ENCODE measurements around the gene PNCK. TPM values are rescaled to one million over a fixed set of nuclear protein-coding genes. Genes with fewer than 3 reads are reported as not detected.

PNCK gene
- total and polyA plus RNA-seq, 9 donors, result 0.51 to 5.9 (median 1.3) TPM; not detected in 1

GRCh38 chrX:153668423-153669173 is 5.0 kb downstream of the PNCK start:
- Histone ChIP-seq H3K4me1 (ENCODE audit: insufficient read depth) (no peaks in the 10 kb centered on the region), H3K36me3 (no peaks in the 10 kb centered on the region), H3K4me3 (no peak overlapping the region), H3K9me3 (no peaks in the 10 kb centered on the region), H3K27ac (no peak overlapping the region), H3K27me3 (no peaks in the 10 kb centered on the region)
- DNase-seq, result no peak
- WGBS, 3 donors, result 82 to 86% (median 85%) methylated on average over 10 to 11 of the region's 11 CpGs
- TF ChIP-seq, protein P1, sequence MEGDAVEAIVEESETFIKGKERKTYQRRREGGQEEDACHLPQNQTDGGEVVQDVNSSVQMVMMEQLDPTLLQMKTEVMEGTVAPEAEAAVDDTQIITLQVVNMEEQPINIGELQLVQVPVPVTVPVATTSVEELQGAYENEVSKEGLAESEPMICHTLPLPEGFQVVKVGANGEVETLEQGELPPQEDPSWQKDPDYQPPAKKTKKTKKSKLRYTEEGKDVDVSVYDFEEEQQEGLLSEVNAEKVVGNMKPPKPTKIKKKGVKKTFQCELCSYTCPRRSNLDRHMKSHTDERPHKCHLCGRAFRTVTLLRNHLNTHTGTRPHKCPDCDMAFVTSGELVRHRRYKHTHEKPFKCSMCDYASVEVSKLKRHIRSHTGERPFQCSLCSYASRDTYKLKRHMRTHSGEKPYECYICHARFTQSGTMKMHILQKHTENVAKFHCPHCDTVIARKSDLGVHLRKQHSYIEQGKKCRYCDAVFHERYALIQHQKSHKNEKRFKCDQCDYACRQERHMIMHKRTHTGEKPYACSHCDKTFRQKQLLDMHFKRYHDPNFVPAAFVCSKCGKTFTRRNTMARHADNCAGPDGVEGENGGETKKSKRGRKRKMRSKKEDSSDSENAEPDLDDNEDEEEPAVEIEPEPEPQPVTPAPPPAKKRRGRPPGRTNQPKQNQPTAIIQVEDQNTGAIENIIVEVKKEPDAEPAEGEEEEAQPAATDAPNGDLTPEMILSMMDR (IDR thresholded peaks at IDR 0.05), result no peak
- TF ChIP-seq EP300 (IDR thresholded peaks at IDR 0.05) (no peak), POLR2A (IDR thresholded peaks at IDR 0.05) (no peak)
- intact Hi-C loops (cut with DNase I), result loop anchor here (5.0 to 10.0 kb wide), 5 partner anchors 56 to 124 kb away; no protein-coding TSS in a partner anchor

DNA sequence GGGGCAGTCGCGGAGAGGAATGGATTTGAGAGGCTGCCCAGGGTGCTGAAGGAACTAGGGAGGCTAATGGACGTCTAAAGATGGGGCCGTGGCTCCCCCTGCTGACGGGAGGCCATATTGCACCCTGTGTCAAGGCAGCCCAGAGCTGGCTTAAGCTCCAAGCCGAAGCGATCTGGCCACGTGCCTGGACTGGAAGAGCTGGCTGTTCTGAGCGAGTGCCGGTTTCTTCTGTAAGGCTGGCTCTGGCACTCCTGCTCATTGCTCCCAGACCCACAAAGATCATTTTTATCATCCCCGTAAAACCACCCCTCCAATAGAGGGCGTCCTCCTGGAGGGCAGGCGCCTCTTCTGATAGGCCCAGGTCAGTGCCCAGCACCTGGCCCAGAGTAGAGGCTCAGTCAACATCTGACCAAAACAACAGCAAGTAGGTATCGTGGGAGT is 5.6 kb downstream of the PNCK start:
- Histone ChIP-seq H3K27ac (no peak overlapping the region), H3K36me3 (no peaks in the 10 kb centered on the region), H3K4me3 (no peak overlapping the region), H3K27me3 (no peaks in the 10 kb centered on the region), H3K4me1 (ENCODE audit: insufficient read depth) (no peaks in the 10 kb centered on the region), H3K9me3 (no peaks in the 10 kb centered on the region)
- TF ChIP-seq EP300 (IDR thresholded peaks at IDR 0.05), result no peak
- no peak for TF ChIP-seq POLR2A (IDR thresholded peaks at IDR 0.05)
- TF ChIP-seq, protein P1 (IDR thresholded peaks at IDR 0.05), result peak; percentile 53 to 79 (median 67)
- peak; percentile 87 to 95 (median 91) for DNase-seq
- WGBS, 3 donors, result 29 to 36% (median 33%) methylated on average over 14 of the region's 14 CpGs
- intact Hi-C loops (cut with DNase I), result loop anchor here (5.0 to 10.0 kb wide), 5 partner anchors 56 to 123 kb away; no protein-coding TSS in a partner anchor

- DNase-seq, result no peak
- Histone ChIP-seq H3K27me3 (no peaks in the 10 kb centered on the region), H3K9me3 (no peaks in the 10 kb centered on the region), H3K4me1 (ENCODE audit: insufficient read depth) (no peaks in the 10 kb centered on the region), H3K4me3 (no peak overlapping the region), H3K36me3 (no peaks in the 10 kb centered on the region), H3K27ac (no peak overlapping the region)
- 61 to 65% (median 64%) methylated on average over 11 of the region's 11 CpGs for WGBS, 3 donors
- TF ChIP-seq, protein P1 (IDR thresholded peaks at IDR 0.05), result no peak
- TF ChIP-seq POLR2A (IDR thresholded peaks at IDR 0.05), result no peak
- no peak for TF ChIP-seq EP300 (IDR thresholded peaks at IDR 0.05)
- intact Hi-C loops (cut with DNase I), result loop anchor here (5.0 to 10.0 kb wide), 5 partner anchors 55 to 123 kb away; no protein-coding TSS in a partner anchor
These were observed 6.2 kb downstream of the PNCK start for GRCh38 chrX:153667281-153667955.

- H3K27me3 ChIP-seq, result no peaks in the 10 kb centered on the region
- intact Hi-C loops (cut with DNase I), result loop anchor here (5.0 to 10.0 kb wide), 5 partner anchors 54 to 121 kb away; no protein-coding TSS in a partner anchor
These were observed 7.8 kb downstream of the PNCK start for GRCh38 chrX:153665726-153666306.

More at GRCh38 chrX:153665726-153666306, 7.8 kb downstream of the PNCK start:
- no peak for TF ChIP-seq EP300 (IDR thresholded peaks at IDR 0.05)
- TF ChIP-seq POLR2A (IDR thresholded peaks at IDR 0.05), result no peak
- TF ChIP-seq, protein P1 (IDR thresholded peaks at IDR 0.05), result no peak
- Histone ChIP-seq H3K9me3 (no peaks in the 10 kb centered on the region), H3K4me1 (ENCODE audit: insufficient read depth) (no peaks in the 10 kb centered on the region), H3K4me3 (no peak overlapping the region), H3K27ac (no peak overlapping the region), H3K36me3 (no peaks in the 10 kb centered on the region)
- 73 to 78% (median 76%) methylated on average over 9 of the region's 9 CpGs for WGBS, 3 donors
- no peak for DNase-seq
